Germinal center (tissue), 1 donor: Measurements from ENCODE around the gene RNF113B.

Source experiments
- DNase-seq: peaks from one replicate; pipeline ENCODE4 v3.0.0; 2012; ENCODE audit warnings: mixed read lengths, low spot score

RNF113B gene

GRCh38 chr13:98176777-98177608 lies at the start of gene RNF113B:
TSS of gene RNF113B (minus strand) at chr13:98177269. CDS start at chr13:98177236, 33 bp downstream.
- DNase-seq = no peak

GRCh38 chr13:98226496-98226895 lies 49.4 kb upstream of the RNF113B start:
- no peak for DNase-seq

- no peak for DNase-seq
These were observed 48.2 kb upstream of the RNF113B start for GRCh38 chr13:98225036-98225940.

GRCh38 chr13:98224557-98224956 lies 47.5 kb upstream of the RNF113B start:
- no peak for DNase-seq

GRCh38 chr13:98223741-98224140 lies 46.7 kb upstream of the RNF113B start:
- DNase-seq = no peak

GRCh38 chr13:98222816-98223215 lies 45.7 kb upstream of the RNF113B start:
- DNase-seq = no peak

- DNase-seq = no peak
These were observed 45.0 kb upstream of the RNF113B start for GRCh38 chr13:98222081-98222554.

GRCh38 chr13:98221234-98221633 lies 44.2 kb upstream of the RNF113B start:
- DNase-seq = no peak

GRCh38 chr13:98220271-98220791 lies 43.3 kb upstream of the RNF113B start:
- DNase-seq = no peak

- no peak for DNase-seq
These were observed 42.6 kb upstream of the RNF113B start for GRCh38 chr13:98219685-98220084.

- DNase-seq = no peak
These were observed 40.5 kb upstream of the RNF113B start for GRCh38 chr13:98217597-98217996.

GRCh38 chr13:98216711-98217285 lies 39.7 kb upstream of the RNF113B start:
- no peak for DNase-seq

- DNase-seq = no peak
These were observed 39.1 kb upstream of the RNF113B start for GRCh38 chr13:98216135-98216565.

GRCh38 chr13:98215508-98215907 lies 38.4 kb upstream of the RNF113B start:
- DNase-seq = no peak

GRCh38 chr13:98214707-98215106 lies 37.6 kb upstream of the RNF113B start:
- DNase-seq = no peak

GRCh38 chr13:98214008-98214643 lies 37.1 kb upstream of the RNF113B start:
- no peak for DNase-seq

- DNase-seq = no peak
These were observed 36.3 kb upstream of the RNF113B start for GRCh38 chr13:98213354-98213753.

- DNase-seq = no peak
These were observed 35.7 kb upstream of the RNF113B start for GRCh38 chr13:98212763-98213162.

GRCh38 chr13:98208606-98209005 lies 31.5 kb upstream of the RNF113B start:
- no peak for DNase-seq

- no peak for DNase-seq
These were observed 30.3 kb upstream of the RNF113B start for GRCh38 chr13:98207416-98207815.

GRCh38 chr13:98206946-98207345 lies 29.9 kb upstream of the RNF113B start:
- DNase-seq = no peak

- no peak for DNase-seq
These were observed 27.5 kb upstream of the RNF113B start for GRCh38 chr13:98204546-98204945.
